Activated CD8-positive, alpha-beta memory T cell treated with anti-CD3 and anti-CD28 coated beads for 24 hours (primary cell): ENCODE results near the gene SLIT1.
A peak's percentile ranks its signal among the peaks of the same experiment; 100 is the strongest.
"Not testable (repeated sequence)": the region's sequence is repeated elsewhere in the genome, so short reads cannot be mapped to it uniquely, and the experiment has no call there.

ENCODE experiments used
- DNase-seq: peaks from one replicate; pipeline ENCODE4 v3.0.0-alpha.2; 2020

Gene SLIT1

DNA sequence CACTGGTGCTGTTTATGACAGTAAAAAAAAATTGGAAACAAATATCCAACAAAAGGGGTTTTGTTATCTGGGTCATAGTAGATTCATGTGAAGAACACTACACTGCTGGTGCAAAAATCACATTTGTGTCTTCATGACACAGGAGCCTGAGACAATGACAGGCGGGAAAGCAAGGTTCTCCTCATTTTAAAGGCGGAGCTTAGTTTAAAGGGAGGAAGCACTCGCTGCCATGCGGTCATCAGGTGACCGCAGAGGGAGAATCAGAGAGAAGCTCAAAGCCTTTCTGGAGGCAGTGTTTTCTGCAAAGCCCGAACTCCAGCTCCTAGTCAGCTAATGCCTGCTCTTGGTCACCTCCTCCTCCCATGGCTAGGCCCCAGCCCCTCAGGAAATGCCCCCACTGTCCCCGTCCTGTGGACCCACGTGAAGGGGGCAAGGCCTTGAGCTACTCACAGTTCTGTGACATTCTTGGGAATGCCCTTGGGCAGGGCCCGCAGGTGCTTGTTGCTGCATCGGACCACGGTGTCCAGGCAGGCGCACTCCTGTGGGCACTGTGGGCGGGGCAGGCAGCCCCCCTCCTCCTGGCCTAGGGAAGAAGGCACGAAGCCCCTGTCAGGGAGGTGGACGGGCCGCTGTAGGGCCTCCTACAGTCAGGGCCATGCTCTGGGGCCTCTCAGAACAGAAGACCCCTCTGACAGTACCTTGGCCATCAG is 146.1 kb downstream of the SLIT1 start:
- DNase-seq, result no peak

DNA sequence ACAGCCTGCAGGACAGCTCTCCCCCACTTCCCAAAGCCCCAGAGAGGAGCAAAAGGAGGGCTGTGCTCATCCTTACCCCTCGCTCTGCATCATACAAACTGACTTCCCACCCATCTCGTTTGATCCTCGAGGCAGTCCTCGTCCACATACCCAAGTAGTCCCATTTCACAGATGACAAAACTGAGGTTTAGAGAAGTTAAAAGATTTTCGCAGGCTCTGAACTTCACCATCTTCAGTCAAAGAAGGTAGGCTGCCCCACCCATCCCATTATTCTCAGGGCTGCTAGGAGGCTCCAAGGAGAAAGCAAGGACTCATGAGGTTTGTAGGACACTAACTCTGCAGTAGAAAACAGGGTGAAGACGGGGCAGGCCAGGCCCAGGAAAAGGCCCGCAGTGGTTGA is 147.1 kb downstream of the SLIT1 start:
- no peak for DNase-seq

DNA sequence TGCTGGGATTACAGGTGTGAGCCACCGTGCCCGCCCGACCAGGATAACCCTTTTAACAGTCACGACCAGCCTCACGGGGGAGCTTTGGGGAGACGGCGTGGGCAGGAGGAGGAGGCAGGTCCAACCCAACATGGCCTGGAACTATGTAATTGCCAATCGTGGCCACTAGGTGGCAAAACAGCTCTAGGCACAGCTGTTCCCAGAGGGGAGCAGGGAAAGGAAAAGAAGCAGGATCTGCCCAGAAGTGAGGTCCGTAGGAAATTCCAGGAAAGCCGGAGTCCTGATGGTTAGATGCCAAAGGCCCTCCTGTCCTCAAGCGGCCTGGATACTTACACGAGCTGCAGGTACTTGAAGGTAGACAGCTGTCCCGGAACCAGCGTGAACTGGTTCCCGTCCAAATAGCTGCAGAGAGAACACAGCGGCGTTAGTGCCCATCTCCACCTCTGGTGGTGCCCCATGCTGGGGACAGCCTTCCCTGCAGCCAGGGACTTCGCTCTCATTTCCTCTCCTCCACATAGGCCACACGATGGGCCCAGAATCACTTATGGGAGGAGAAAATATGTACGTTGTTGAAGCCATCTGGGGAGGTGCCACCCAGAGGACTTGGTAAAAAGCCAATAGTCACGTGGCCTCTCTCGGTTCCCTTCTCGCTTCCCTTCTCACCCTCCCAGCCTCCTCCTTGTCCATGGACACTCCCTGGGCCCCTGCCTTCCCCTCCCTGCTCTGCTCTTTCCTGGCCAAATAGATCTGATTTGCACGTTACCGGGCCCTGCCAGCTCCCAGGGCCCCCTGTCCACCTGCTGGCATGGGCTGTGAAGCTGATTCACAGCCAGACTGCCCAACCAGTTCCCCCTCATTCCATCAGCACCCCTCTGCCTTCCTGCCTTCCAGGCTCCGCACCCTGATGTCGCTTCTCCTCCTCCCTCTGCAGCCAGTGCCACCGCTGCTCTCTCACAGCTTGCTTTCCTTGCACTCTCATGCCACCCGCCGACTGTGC is 148.1 kb downstream of the SLIT1 start:
- peak; percentile 88 for DNase-seq

DNA sequence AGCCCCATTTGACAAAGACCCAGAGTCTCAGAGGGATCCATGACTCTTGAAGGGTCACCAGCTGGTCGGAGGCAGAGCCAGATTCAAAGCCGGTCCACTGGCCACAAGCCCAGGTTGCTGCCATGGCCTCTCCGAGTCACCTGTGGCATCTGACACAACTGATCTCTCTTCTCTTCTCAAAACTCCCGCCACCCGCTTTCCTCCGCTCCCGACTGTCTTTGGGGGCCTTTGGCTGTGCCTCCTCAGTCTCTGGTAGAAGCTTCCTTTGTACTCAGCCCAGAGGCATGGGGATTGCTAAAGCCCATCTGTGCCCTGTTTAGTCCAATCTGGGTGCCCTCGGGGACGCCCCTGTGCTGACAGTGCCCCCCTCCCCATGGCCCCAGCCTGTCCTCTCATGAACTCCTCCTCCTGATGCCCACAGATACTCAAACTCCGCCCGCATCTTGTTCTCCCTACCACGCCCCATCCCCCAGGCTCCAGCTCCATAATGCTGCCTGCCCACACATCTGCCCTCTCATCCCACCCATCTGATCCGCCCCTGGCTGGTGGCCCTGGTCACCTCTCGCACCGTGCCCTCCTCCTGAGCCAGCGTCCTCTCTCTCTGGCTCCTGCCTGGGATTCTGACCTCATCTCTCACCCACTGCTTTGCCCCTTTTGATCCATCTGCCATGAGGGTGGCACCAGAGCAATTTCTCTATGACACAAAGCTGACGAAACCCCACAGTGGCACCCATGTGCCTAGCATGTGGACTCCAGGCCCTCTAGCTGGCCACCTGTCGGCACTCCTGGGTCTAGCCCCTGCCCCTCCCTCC is 150.6 kb downstream of the SLIT1 start:
- DNase-seq, result no peak

DNA sequence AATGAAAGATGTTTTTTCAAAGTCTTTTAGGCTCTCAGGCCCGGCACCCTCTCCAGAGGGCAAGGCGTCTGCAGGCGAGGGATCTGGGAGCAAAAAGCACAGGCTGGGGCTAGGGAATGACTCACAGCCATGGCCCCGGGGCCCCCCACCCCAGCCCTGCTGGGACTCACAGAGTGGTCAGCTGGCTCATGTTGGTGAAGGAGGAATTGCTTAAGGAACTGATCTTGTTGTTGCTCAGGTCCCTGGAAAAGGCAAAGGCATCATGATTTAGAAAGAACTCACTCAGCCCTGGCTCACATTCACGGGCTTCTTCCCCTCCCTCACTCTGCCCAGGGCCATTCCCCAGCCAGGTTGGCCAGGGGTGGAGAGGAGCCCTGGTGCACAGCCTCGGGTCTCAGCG is 151.5 kb downstream of the SLIT1 start:
- no peak for DNase-seq

DNA sequence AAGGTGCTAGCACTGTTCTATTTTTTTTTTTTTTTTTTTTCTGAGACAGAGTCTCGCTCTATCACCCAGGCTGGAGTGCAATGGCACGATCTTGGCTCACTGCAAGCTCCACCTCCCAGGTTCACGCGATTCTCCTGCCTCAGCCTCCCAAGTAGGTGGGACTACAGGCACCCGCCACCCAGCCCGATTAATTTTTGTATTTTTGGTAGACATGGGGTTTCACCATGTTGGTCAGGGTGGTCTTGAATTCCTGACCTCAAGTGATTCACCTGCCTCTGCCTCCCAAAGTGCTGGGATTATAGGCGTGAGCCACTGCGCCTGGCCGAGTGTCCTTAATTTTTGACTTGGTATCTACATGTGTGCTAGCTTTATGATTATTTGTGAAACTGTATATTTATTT is 151.9 kb downstream of the SLIT1 start:
- not testable (repeated sequence) for DNase-seq

DNA sequence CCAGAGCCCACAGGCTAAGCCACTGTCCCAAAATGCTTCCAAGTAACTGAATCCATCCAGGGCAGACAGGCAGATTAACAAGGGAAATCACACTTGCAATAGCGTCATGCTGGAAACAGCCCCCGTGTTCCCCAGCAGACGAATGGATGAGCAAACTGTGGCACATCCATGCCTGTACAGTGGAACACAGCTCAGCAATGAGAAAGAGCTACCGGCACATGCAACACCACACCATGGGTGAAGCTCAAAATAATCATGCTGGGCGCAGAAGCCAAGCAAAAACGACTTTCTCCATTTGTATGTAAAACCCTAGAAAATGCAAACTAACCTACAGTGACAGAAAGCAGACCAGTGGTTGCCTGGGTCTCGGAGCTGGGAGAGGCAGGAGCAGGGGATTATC is 153.1 kb downstream of the SLIT1 start:
- no peak for DNase-seq

DNA sequence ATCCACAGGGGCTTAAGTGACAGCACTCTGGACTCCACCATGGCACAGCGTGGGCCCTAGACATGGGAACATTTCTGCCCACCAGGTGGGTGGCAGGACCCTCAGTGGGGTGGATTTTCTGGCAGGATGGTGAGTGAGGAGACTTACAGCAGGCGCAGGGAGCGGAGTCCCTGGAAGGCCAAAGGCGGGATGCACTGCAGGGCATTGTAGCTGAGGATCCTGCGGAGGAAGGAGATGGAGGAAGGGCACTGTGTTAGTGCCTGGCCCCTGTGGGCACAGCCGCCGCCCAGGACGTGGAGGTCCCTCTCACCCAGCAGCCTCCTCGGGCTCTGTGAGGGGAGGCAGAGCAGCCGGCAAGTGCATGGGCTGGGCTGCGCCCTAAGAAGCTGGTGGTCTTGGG is 154.3 kb downstream of the SLIT1 start:
- DNase-seq, result no peak

DNA sequence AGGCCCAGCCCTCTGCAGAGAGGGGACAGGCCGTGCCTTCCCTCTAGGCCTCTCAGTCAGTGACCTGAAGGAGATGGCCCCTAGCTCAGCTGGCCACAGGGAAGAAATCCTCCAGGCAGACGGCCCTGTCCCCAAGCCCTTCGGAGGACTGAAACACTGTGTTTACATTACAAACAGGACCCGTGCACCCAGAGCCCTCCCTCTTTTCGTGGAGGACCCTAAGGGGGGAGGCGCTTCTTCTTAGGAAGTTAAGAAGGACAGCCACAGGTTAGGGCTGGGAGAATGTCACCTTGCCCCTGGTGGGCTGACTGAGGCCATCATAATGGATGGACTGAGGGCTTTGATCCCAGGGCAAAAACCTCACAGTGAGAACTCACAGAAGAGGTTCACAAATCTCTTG is 154.9 kb downstream of the SLIT1 start:
- no peak for DNase-seq

DNA sequence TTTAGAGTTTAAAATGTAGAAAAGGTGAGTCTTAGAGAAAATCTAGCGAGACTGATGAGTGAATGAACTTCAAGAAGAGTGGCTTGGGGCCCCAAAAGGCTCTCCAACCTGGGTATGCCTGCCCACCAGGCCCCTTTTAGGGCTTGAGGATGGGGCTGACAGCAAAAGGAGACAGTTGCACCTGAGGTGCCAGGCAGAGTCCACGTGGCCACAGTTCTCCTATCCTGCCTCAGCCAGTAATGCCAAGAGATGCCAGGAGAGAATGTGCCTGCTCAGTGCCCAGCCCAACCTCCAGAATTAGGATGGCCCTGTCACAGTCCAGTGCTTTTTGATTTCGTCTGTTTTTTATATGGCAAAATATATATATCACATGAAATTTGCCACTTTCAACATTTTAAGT is 156.5 kb downstream of the SLIT1 start:
- no peak for DNase-seq

DNA sequence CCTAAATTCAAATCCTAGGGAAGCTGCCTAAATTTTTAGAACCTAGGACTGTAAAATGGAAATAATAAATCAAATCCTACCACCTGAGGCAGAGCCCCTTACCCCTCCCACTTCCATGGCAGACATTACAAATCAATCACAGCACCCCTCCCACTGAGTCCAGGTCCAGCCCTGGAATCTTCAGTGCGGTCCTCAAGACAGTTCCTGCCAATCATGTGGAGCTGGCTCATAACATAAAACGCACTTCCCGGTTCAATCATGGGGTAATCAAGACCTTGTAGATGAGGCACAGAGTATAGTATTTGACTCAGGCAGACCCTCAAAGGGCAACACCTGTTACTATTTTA is 157.0 kb downstream of the SLIT1 start:
- no peak for DNase-seq

DNA sequence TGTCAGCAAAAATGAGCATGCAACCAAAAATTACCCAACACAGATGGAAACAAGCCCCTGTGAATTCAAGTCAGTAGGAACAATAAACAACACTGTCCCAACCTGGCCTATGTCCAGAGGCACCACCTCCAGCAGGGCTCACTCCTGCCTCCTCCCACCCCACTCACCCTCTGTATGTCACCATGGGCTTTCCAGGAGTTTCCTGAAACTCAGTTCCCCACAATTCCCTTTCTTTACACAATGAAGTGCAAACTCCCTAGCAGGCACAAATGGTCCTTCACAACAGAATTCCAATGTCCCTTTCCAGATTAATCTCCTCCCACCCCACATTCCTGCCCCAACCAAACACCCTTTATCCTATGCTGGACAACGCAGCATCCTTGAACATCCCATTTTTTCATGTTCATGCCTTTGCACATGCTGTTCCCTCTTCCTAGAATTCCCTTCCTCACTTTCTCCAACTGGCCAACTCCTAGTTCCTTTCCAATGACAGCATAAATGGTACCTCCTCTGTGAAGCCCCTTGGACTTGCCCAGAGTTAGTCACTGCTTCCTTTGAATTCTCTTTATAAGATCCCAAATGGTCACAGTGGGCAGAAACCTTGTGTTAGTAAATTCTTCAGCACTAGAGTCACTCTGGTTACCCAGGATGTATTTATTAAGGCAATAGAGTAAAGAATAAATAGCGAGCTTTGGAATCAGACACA is 157.5 kb downstream of the SLIT1 start:
- DNase-seq, result no peak

DNA sequence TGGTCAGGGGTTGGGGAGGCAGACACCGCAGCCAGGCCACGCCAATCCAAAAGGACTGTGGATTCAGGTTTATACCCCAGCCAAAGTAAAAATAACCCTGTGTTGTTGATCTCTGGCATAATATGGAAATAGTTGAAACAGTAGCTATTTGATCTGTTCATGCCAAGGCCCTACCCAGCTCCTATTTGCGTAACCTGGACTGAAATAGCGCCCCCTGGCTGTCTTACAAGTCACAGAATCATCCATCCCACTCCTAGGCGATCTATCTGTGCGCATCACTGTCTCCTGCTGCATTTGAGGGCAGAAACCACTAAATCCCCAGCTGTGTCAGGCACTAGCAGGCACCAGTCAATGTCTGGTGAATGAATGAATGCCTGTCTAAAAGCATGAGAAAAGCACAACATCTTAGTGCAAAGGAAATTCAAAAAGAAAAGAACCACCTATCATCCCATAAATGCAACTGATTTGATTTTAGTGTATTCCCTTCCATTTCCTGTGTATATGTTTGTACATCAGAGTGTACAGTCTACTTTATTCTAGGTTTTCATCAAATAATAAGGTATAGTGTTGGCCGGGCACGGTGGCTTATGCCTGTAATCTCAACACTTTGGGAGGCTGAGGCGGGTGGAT is 160.0 kb downstream of the SLIT1 start:
- DNase-seq, result peak; percentile 78

DNA sequence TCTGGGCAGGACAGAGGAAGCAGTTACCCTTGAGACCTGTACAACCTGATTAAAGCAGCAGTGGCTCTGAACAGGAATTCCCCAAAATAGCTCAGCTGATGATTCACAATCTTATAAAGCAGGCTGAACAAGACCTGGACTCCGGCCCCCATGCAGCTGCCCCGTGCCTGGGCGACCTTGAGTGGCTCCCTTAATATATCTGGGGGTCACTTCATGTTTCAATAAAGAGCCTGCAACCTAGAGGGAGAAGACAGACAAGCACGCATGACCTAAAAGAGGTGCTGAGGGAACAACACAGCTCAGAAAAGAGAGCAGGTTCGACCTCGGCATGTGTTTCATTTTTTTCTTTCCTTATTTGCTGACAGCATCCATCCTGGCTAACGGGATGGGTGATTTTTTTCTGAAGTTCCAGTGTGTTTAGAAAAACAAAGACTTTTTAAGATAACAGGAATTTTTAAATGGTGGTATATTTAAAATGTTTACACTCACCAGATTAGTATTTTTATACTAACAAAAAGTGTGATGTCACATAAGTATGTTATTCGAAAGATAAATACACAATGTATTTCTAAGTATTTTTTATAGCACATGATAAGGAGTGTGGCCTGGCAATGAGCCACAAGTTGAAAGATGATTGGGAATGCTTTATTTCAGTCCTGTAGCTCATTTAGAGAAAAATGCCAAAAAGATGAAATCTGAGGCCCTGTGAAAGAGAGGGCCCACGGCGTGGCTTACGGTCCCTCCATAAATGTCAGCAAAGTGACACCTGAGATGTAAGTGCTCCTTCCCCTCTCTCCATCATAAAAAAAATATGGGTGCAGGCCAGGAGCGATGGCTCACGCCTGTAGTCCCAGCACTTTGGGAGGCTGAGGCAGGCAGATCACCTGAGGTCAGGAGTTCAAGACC is 161.3 kb downstream of the SLIT1 start:
- DNase-seq, result no peak

DNA sequence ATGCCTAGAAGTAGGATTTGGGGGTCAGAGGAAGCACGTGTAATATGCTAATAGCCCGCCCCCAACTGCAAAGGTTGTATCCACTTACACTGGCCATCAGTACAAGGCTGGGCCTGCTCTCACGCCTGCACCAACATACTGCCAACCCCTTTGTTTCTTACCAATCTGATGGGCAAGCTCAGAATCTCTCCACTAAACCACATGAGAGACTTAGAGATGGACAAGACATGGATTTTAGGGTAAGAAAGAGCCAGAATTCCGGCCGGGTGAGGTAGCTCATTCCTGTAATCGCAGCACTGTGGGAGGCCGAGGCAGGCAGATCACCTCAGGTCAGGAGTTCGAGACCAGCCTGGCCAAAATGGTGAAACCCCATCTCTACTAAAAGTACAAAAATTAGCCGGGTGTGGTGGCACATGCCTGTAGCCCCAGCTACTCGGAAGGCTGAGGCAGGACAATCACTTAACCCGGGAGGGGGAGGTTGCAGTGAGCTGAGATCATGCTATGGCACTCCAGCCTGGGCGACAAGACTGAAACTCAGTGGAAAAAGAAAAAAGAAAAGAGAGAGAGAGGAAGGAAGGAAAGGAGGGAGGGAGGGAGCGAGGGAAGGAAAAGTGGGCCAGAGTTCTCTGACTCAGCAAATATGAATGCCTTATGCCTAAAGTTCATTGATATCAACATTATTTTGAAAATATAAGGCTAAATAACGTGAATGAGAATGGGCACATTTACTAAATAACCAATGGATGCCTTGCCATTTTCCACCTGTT is 162.2 kb downstream of the SLIT1 start:
- no peak for DNase-seq

DNA sequence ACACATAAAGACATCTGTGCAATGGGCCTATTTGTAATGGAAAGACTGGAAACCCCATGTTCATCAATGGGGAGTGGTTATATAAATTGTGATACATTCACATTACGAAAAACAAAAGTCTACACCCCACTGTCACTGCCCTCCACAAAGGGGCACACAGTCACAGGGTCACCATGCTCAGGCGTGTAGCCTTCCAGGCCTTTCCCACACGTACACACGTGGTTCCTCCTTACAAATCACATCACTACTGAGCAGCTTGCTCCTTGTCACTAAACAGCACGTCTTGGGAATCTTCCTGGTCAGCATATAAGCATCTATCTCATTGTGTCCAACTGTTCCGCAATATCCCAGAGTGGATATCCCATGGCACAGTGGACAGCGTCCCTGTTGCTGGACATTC is 163.1 kb downstream of the SLIT1 start:
- no peak for DNase-seq

DNA sequence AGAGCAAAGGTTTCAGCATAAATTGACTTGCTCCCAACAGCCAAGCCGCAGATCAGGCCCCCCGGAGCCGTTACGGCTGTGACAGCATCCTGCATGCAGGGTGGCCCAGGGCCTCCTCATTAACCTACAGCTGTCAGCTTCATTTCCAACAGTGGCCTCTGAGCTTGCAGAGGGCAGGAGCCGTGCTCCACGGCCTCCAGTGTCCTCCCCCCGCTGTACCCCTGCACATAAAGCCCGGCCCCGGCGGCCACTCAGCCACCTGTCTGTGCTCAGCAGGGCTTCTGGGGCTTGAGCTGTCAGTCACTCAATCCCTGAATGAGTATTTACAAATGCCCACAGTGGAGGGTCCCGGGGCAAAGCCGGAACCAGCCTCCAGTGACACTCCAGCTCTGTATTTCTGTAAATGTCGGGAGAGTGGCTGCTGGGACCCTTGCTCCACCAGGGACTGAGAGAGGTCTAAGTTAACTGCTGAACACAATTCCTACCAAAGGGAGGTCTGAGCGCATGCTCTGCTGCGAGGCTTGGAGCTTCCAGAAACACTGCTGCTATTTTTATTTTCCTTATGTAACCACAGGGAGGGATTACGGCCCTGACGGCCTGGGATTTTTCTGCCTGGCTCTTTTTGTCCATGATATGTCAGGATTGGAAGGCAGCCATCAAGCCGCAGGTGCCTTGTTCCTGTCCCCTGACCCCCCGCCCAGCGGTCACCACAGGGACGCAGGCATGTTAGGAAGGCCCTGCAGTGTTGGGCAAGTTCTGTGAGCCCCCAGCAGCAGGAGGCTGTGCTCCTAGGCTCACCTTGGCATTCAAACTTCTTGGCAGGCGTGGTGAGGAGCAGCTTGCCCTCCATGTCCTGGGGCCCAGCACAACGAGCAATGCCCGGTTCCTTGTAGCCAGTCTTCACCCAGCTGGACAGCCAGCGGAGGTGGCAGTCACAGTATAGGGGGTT is 165.0 kb downstream of the SLIT1 start:
- DNase-seq, result no peak

DNA sequence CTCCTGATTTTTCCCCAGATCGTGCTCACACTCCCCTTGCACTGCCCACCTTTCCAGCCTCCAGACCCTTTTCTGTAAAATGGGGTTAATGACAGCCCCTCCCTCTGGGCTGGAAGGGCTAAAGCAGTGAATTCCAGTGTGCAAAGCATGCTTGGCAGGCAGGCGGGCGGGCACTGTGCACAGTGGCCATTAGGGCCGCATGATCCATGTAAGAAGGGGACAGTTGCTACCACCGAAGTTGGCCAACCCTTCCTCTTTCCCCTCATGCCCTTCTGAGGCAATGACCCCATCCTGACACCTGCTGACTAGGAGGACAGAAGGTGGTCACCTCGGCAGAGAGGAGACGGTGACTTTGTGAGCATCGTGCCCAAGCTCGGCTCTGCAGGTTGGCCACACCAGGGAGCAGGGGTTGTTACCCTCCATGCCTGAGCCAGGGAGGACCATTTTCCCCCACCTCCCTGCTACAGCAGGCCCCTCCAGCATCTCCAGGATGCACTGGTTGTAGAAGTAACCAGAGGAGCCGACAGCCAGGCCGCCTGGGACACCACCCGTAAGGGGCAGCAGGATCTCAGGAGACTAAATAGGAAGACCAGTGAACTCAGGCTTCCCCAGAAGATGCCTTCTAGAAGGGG is 166.4 kb downstream of the SLIT1 start:
- no peak for DNase-seq
